Activated CD4-positive, alpha-beta T cell treated with anti-CD3 and anti-CD28 coated beads for 36 hours (primary cell): ENCODE data around the gene NRXN3. TPM values are rescaled to one million over a fixed set of nuclear protein-coding genes. Genes with fewer than 3 reads are reported as not detected.

Experiments
- ATAC-seq: fragments of 200-7000 bp; cut with Tn5 transposase; one replicate; pipeline ENCODE4 v1.10.0; 2021; ENCODE audit warnings: mild to moderate bottlenecking, moderate library complexity
- CTCF ChIA-PET: fragments of 350-600 bp; sonication (Branson Sonifier 250); formaldehyde crosslinking; loops from one replicate; lab custom pipeline; 2021; ENCODE audit warnings: antibody characterized with exemption; lab: Charles Lee
- POLR2A ChIA-PET: fragments of 350-600 bp; sonication (Branson Sonifier 250); formaldehyde crosslinking; loops from one replicate; lab custom pipeline; 2021; ENCODE audit warnings: antibody characterized with exemption, inconsistent platforms; lab: Charles Lee
- DNase-seq: peaks from one replicate; pipeline ENCODE4 v3.0.0-alpha.2; 2020
- H3K27ac Mint-ChIP-seq: one replicate; pipeline ENCODE4 v1.8.0; 2021; ENCODE audit warnings: mixed read lengths
- H3K27me3 Mint-ChIP-seq: one replicate; pipeline ENCODE4 v1.8.0; 2021; ENCODE audit warnings: mixed read lengths
- H3K36me3 Mint-ChIP-seq: one replicate; pipeline ENCODE4 v1.8.0; 2021; ENCODE audit warnings: low read depth, mixed read lengths
- H3K4me1 Mint-ChIP-seq: one replicate; pipeline ENCODE4 v1.8.0; 2021; ENCODE audit warnings: mixed read lengths
- H3K4me3 Mint-ChIP-seq: one replicate; pipeline ENCODE4 v1.8.0; 2021; ENCODE audit warnings: mild to moderate bottlenecking, moderate library complexity, mixed read lengths
- H3K9me3 Mint-ChIP-seq: one replicate; pipeline ENCODE4 v1.8.0; 2021; ENCODE audit warnings: low read depth, mixed read lengths
- intact Hi-C, 2 experiments: fragments of 100-400 bp; cut with DNase I in 1 of 2; cut with micrococcal nuclease in 1 of 2; formaldehyde crosslinking; loops; one replicate each; pipeline versions ENCODE4 v1.14.2 to v1.15.1; 2022 to 2024; cut with DNase I, micrococcal nuclease
- total RNA-seq, 2 experiments: library from RNA; stranded (reverse); gene quantifications; one replicate each; pipeline ENCODE4 v1.2.3, GENCODE V29; 2021

Gene NRXN3
- total RNA-seq, 2 experiments from 2014 or later = not detected

DNA sequence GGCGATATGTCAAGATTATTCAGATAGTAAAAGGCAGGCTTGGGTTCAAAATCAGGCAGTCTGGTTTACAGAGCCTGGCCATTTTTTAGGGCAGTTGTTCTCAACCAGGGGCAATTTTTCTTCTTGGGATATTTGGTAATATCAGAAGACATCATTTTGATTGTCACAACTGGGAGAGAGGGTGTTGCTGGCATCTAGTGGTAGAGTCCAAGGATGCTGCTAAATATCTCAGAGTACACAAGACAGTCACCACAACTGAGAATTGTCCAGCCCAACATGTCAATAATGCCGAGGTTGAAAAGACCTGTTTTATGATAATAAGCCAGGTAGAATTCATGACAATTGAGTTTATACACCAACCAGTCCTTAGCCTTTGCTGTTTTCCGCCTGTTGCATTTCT is 733.9 kb downstream of the NRXN3 start:
- Mint-ChIP-seq H3K36me3 (no peaks in the 10 kb centered on the region), H3K27me3 (peaks cover 6% of the 10 kb centered on the region), H3K9me3 (no peaks in the 10 kb centered on the region), H3K4me3 (no peak overlapping the region), H3K27ac (no peak overlapping the region), H3K4me1 (no peaks in the 10 kb centered on the region)
- intact Hi-C loops = no loop called here
- POLR2A ChIA-PET = no interaction called here
- CTCF ChIA-PET = no interaction called here
- DNase-seq (no peak), ATAC-seq (no peak)

DNA sequence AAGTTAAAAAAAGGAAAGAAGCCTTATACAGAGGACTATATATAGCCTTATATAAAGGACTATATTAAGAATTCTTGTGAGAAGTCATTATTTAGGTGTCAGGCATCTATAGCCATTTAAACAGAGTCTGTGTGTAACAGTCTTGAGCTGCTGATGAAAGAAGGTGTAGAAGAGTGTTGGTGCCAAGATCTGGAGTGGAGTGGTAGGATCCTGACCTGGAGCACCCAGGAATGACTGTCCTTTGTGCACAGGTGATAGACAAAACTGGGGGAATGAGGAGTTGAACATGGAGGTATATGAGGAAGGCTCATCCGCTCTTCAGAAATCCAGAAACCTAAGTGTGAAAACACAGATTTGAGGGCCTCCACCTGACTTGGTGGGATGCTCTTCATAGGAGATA is 747.3 kb downstream of the NRXN3 start:
- DNase-seq = no peak
- Mint-ChIP-seq H3K27me3 (peaks cover 14% of the 10 kb centered on the region), H3K4me3 (no peak overlapping the region), H3K4me1 (no peaks in the 10 kb centered on the region), H3K27ac (no peak overlapping the region), H3K9me3 (no peaks in the 10 kb centered on the region), H3K36me3 (no peaks in the 10 kb centered on the region)
- ChIA-PET POLR2A (no interaction called here), CTCF (no interaction called here)
- no peak for ATAC-seq
- intact Hi-C loops = no loop called here

DNA sequence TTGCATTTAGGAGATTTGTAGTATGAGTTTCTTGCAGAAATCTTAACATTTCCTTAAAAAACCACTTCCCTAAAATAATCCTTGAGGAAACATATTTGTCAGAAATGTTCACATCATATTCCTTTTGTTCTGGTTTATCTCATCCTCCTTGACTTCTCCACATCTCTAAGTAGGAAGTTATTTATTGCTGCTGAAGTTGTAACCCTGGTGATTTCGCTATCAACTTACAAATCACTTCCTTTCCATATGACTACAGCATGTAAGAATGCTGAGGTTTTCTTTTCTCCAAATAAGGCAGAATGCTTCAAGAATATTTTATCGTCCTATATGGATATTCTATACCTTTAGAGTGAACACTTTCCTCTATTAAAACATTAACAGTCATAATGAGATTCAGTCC is 751.7 kb downstream of the NRXN3 start:
- Mint-ChIP-seq H3K36me3 (no peaks in the 10 kb centered on the region), H3K9me3 (no peaks in the 10 kb centered on the region), H3K4me3 (no peak overlapping the region), H3K27me3 (peaks cover 3% of the 10 kb centered on the region), H3K27ac (no peak overlapping the region), H3K4me1 (no peaks in the 10 kb centered on the region)
- ChIA-PET POLR2A (no interaction called here), CTCF (no interaction called here)
- DNase-seq (no peak), ATAC-seq (no peak)
- intact Hi-C loops = no loop called here

DNA sequence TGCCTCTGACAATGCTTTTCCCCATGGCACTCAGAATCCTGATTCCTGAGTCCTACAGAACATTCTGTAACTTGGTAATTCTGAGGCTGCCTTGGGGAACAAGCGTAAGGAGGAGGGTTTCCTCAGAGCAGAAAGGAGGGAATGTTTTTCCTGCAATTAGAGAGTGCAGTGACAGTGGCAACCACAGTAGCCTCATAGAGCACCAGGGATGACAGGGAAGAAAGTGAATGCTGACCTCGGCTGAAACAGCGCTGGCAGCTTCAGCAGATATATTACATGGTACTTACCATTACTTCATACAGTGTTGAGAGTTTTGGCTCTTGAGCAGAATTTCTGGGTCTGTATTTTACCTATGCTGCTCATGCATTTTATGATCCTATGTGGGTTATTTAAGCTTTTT is 757.1 kb downstream of the NRXN3 start:
- no peak for DNase-seq
- H3K36me3 Mint-ChIP-seq = no peaks in the 10 kb centered on the region

DNA sequence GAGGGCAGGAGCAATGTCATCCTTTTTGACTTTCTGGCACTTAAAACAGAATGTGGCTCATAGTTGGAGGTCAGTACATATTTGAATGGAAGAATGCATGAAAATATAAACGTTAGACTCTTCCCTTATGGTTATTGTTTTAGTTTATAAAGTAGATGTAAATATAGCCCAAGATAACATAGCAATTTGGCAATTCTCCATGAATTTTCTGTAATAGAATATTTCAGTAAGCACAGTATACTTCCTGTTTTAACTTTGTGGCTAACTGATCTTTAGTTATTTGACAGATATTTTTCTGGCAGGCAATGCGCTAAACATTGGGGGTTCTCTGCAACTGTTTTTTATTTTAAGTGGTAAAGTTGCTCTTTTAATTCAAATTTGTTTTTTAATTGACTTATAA is 763.0 kb downstream of the NRXN3 start:
- no peaks in the 10 kb centered on the region for H3K4me1 Mint-ChIP-seq
- H3K9me3 Mint-ChIP-seq = no peaks in the 10 kb centered on the region
- no peak overlapping the region for H3K27ac Mint-ChIP-seq
- ATAC-seq (no peak), DNase-seq (no peak)
- H3K4me3 Mint-ChIP-seq = no peak overlapping the region
- H3K27me3 Mint-ChIP-seq = peaks cover 16% of the 10 kb centered on the region
- no peaks in the 10 kb centered on the region for H3K36me3 Mint-ChIP-seq
- ChIA-PET POLR2A (no interaction called here), CTCF (interaction anchor here (0.6 to 1.6 kb wide), 5 partner anchors 8 to 153 kb away, joined by 3 to 7 read pairs (median 4); no protein-coding TSS in a partner anchor)
- intact Hi-C loops = no loop called here

More for the DNA sequence above, 757.1 kb downstream of the NRXN3 start:
- POLR2A ChIA-PET = no interaction called here
- Mint-ChIP-seq H3K27me3 (peaks cover 9% of the 10 kb centered on the region), H3K27ac (no peak overlapping the region), H3K4me1 (no peaks in the 10 kb centered on the region), H3K9me3 (no peaks in the 10 kb centered on the region), H3K4me3 (no peak overlapping the region)
- intact Hi-C loops = no loop called here
- CTCF ChIA-PET = interaction anchor here (0.9 kb wide), 1 partner anchor 16 kb away, joined by 3 read pairs; no protein-coding TSS in a partner anchor
- no peak for ATAC-seq

DNA sequence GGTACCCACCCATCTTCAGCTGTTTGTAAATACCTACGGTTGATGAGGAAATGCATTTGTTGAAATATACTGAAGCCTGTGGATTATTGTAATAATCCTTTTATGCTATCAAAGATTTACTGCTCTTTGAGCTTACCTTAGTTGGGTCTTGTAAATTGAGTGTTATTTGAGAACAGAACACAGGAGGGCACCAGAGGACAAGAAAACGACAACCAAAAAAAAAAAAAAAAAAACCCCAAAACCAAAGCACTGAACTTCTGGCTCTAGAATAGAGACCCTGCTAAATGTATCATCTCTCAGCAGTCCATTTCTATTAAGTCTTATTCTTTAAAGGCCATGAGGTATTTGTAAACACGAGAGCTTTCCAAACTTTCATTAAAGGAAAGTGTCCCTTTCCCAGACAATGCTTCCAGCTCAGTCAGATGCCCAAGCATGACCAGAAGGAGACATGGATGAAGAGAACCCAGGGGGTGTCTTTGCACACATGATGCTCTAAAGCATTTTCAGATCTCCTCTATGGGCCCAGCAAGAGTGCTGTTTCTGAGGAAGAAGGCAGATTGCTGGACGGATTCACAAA is 763.9 kb downstream of the NRXN3 start:
- Mint-ChIP-seq H3K27ac (no peak overlapping the region), H3K4me1 (no peaks in the 10 kb centered on the region), H3K36me3 (no peaks in the 10 kb centered on the region), H3K9me3 (no peaks in the 10 kb centered on the region), H3K27me3 (peaks cover 16% of the 10 kb centered on the region), H3K4me3 (no peak overlapping the region)
- CTCF ChIA-PET = interaction anchor here (0.5 to 1.6 kb wide), 11 partner anchors 9 to 1772 kb away, joined by 3 to 7 read pairs (median 3); no protein-coding TSS in a partner anchor
- ATAC-seq (no peak), DNase-seq (no peak)
- POLR2A ChIA-PET = no interaction called here
- intact Hi-C loops = no loop called here

DNA sequence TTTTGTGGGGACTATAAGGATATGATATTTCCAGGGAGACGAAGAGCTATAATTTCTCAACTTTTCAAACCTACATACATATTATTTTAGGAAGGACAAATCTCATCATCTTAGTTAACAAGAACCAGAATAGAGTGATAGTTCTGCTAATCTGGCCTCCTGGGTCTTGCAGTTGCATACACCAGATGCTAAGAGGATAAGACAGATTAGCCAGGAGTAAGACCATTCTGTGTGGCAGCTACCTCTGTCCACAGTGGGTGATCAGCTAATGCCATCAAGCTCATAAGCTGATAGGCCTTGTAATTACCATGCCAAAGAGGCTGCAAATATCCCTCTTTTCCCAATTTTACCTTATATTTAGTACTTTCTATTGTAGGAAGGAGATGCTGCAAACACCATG is 776.8 kb downstream of the NRXN3 start:
- ChIA-PET CTCF (interaction anchor here (1.1 to 1.5 kb wide), 2 partner anchors 13 kb away, joined by 3 to 5 read pairs; no protein-coding TSS in a partner anchor), POLR2A (no interaction called here)
- H3K27me3 Mint-ChIP-seq = peaks cover 11% of the 10 kb centered on the region
- intact Hi-C loops = no loop called here
- no peak for DNase-seq
- H3K36me3 Mint-ChIP-seq = no peaks in the 10 kb centered on the region
- no peak overlapping the region for H3K4me3 Mint-ChIP-seq
- no peak overlapping the region for H3K27ac Mint-ChIP-seq
- H3K4me1 Mint-ChIP-seq = no peaks in the 10 kb centered on the region
- no peaks in the 10 kb centered on the region for H3K9me3 Mint-ChIP-seq
- no peak for ATAC-seq

DNA sequence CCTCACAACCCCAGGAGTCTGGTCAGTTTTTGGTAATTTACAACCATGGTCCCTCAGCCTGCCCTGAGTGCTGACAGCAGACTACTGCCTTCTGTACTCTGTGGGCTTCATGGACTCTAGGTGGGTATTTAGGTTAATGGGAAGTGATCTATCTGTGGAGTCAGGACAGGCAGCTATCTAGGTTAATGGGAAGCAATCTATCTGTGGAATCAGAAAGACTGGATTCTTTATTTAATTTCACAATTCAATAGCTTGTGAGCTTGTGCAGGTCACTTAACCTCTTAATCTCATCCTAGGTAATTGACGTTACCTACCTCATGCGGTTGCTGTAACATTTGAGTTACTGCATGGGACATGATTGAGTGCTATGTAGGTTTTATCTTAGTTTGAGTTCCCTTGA is 777.5 kb downstream of the NRXN3 start:
- intact Hi-C loops = no loop called here
- ATAC-seq = no peak
- H3K27me3 Mint-ChIP-seq = peaks cover 10% of the 10 kb centered on the region
- no peaks in the 10 kb centered on the region for H3K4me1 Mint-ChIP-seq
- H3K4me3 Mint-ChIP-seq = no peak overlapping the region
- H3K36me3 Mint-ChIP-seq = no peaks in the 10 kb centered on the region
- POLR2A ChIA-PET = no interaction called here
- no peak for DNase-seq
- CTCF ChIA-PET = interaction anchor here (1.5 kb wide), 1 partner anchor 13 kb away, joined by 3 read pairs; no protein-coding TSS in a partner anchor
- no peaks in the 10 kb centered on the region for H3K9me3 Mint-ChIP-seq
- H3K27ac Mint-ChIP-seq = no peak overlapping the region

DNA sequence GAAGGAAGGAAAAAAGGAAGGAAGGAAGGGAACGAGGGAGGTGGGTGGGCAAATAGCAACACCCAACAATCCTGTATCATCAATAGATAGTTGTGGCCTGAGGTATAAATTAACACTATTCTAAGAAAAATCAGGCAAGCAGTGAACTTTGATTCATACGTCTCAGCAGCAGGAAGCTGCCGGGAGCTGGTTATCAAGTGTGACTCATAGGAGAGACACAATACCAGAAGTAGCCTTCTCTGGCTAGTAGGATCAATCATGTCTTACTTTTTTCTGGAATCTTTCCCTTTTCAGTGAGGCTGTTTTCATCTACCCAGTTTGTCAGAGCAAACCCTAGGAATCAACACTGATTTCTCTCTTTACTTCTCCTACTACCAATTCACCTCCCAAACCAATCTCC is 780.5 kb downstream of the NRXN3 start:
- H3K27ac Mint-ChIP-seq = no peak overlapping the region
- no peak overlapping the region for H3K4me3 Mint-ChIP-seq
- ChIA-PET POLR2A (no interaction called here), CTCF (interaction anchor here (1.1 kb wide), 1 partner anchor 9 kb away, joined by 6 read pairs; no protein-coding TSS in a partner anchor)
- ATAC-seq (no peak), DNase-seq (no peak)
- H3K4me1 Mint-ChIP-seq = no peaks in the 10 kb centered on the region
- intact Hi-C loops = no loop called here
- peaks cover 5% of the 10 kb centered on the region for H3K27me3 Mint-ChIP-seq
- H3K36me3 Mint-ChIP-seq = no peaks in the 10 kb centered on the region
- H3K9me3 Mint-ChIP-seq = no peaks in the 10 kb centered on the region

DNA sequence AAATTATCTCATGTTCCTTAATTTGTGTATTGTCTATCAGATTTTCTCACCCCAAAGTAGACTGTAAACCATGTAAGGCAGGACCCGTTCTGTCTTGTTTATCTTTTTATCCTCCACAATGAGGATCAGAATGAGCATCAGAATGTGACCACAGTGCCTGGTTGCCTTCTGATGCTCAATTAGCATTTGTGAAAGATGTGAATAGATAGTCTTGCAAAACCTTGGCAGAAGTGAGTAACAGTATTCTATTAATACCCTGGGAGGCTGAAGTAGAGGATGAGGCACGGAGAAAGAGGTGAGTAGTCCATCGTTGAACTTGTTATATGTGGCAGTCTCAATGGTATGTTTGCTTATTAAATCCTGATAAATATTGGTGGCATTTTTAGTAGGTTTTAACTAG is 781.4 kb downstream of the NRXN3 start:
- POLR2A ChIA-PET = no interaction called here
- H3K36me3 Mint-ChIP-seq = no peaks in the 10 kb centered on the region

DNA sequence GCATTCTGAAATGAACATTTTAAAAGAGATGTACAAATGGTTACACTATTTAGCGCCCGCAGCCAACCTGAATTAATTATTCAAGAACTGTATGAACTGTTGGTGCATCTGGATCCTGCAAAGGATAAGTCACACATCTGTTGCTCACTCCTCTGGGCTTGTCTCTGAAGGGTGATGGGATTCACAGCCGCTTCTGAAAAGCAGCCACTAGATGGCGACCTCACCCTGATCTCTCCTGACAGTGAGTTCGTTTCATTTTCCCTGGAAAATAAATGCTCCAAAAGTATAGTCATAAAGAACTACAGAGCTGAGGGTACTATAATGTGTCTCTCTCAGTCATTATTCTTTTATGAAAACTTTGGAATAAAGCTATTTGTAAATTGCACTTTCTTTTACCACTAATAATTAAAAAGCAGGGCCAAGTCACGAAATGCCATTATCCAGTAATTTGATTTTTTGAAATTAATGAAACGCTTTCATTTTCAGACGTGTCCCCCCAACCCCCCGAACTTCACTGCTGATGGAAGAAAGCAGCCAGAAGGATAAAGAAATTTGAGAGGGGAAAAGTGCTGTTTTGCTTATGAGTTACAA is 789.6 kb downstream of the NRXN3 start:
- CTCF ChIA-PET = interaction anchor here (0.6 to 2.3 kb wide), 6 partner anchors 9 to 1463 kb away, joined by 3 to 8 read pairs (median 6); no protein-coding TSS in a partner anchor
- H3K36me3 Mint-ChIP-seq = no peaks in the 10 kb centered on the region
- POLR2A ChIA-PET = no interaction called here
- intact Hi-C loops = loop anchor here in 1 of 2 experiments (5.0 kb wide), 1 partner anchor 1893 kb away; no protein-coding TSS in a partner anchor
- no peak for ATAC-seq
- no peaks in the 10 kb centered on the region for H3K4me1 Mint-ChIP-seq
- peak; percentile 67 for DNase-seq
- H3K9me3 Mint-ChIP-seq = no peaks in the 10 kb centered on the region
- no peak overlapping the region for H3K27ac Mint-ChIP-seq
- no peaks in the 10 kb centered on the region for H3K27me3 Mint-ChIP-seq
- no peak overlapping the region for H3K4me3 Mint-ChIP-seq

More for the DNA sequence above, 781.4 kb downstream of the NRXN3 start:
- no peaks in the 10 kb centered on the region for H3K9me3 Mint-ChIP-seq
- H3K27ac Mint-ChIP-seq = no peak overlapping the region
- H3K4me3 Mint-ChIP-seq = no peak overlapping the region
- no peak for DNase-seq
- peaks cover 2% of the 10 kb centered on the region for H3K27me3 Mint-ChIP-seq
- H3K4me1 Mint-ChIP-seq = no peaks in the 10 kb centered on the region
- CTCF ChIA-PET = interaction anchor here (1.1 kb wide), 1 partner anchor 8 kb away, joined by 6 read pairs; no protein-coding TSS in a partner anchor
- ATAC-seq = no peak
- intact Hi-C loops = no loop called here
